ENCODE measurements around the gene EXOC4.
"Not testable (repeated sequence)": the region's sequence is repeated elsewhere in the genome, so short reads cannot be mapped to it uniquely, and the experiment has no call there.

EXOC4 gene

GRCh38 chr7:133886797-133887196 lies 633.9 kb downstream of the EXOC4 start:
- TF ChIP-seq POLR2A (IDR thresholded peaks at IDR 0.05; ENCODE audit: low read length): no peak
- DNase-seq: no peak

DNA sequence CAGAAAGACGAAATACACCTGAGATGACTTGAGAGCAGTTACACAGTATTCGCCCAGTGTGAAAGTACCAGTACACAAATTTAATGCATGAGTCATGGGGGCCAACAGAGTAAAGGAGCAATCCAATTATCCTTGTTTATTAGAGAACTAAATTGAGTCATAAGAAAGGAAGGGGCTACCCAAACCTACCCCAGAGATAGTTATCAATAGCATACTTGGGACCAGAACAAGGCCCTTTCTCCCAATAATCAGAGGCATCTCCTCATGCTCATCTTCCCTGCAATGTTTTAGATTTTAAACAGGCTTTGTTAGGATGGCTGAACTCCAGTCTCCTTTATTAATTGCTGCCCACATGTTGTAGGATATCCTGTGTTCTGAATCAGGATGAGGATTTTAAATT lies 634.6 kb downstream of the EXOC4 start:
- TF ChIP-seq POLR2A (IDR thresholded peaks at IDR 0.05; ENCODE audit: low read length) (no peak), GATA1 (IDR thresholded peaks at IDR 0.05; ENCODE audit: low read depth, low read length) (no peak)
- no peak for DNase-seq

- no peak for TF ChIP-seq GATA1 (IDR thresholded peaks at IDR 0.05; ENCODE audit: low read depth, low read length)
- no peak for TF ChIP-seq POLR2A (IDR thresholded peaks at IDR 0.05; ENCODE audit: low read length)
- DNase-seq: no peak
Observed at GRCh38 chr7:133888061-133888930, 635.4 kb downstream of the EXOC4 start.

DNA sequence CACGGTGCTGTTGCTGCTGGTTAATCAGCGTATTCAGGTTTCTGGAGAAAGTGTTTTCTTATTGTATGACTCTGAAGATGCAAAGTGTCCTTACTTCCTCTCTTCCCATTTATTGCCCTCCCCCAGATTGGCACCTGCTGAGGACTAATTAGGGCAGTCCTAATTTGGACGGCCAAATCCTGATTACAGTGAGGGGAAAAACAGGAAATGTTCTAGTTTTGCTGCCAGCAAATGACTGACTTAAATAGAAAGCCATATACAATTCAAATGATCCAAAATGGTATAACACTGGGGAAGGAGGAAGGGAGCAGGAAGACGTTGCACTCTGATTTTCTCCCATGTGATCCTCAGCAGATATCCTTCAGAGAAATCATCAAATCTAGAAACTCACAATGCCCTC lies 651.9 kb downstream of the EXOC4 start:
- no peak for TF ChIP-seq GATA1 (IDR thresholded peaks at IDR 0.05; ENCODE audit: low read depth, low read length)
- no peak for TF ChIP-seq POLR2A (IDR thresholded peaks at IDR 0.05; ENCODE audit: low read length)

DNA sequence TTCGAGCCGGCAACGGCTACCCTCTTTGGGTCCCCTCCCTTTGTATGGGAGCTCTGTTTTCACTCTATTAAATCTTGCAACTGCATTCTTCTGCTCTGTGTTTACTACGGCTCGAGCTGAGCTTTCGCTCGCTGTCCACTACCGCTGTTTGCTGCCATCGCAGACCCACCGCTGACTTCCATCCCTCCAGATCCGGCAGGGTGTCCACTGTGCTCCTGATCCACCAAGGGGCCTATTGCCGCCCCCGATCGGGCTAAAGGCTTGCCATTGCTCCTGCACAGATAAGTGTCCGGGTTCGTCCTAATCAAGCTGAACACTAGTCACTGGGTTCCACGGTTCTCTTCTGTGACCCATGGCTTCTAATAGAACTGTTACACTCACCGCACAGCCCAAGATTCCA lies 653.7 kb downstream of the EXOC4 start:
- not testable (repeated sequence) for DNase-seq

More for the DNA sequence above, 651.9 kb downstream of the EXOC4 start:
- DNase-seq: no peak

DNA sequence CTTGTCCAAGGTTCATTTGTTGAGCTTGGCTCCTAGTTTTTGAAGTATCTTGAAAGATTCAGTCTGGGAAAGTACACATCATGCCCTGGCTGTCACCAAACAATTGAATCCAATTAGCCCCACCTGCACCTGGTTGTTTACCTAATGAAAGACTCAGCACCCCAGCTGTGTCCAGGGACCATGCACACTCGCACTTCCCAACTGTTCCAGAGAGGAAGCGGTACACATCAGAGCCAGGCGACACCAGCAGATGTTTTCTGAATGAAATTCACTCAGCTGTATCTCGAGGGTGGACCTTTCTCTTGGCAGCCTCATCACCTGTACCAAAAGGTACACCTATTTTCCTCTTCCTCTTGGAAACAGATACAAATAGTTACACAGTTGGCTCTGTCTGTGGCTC lies 657.9 kb downstream of the EXOC4 start:
- DNase-seq: no peak
- no peak for TF ChIP-seq POLR2A (IDR thresholded peaks at IDR 0.05; ENCODE audit: low read length)
- no peak for TF ChIP-seq GATA1 (IDR thresholded peaks at IDR 0.05; ENCODE audit: low read depth, low read length)

- TF ChIP-seq GATA1 (IDR thresholded peaks at IDR 0.05; ENCODE audit: low read depth, low read length): no peak
- TF ChIP-seq POLR2A (IDR thresholded peaks at IDR 0.05; ENCODE audit: low read length): no peak
- no peak for DNase-seq
Observed at GRCh38 chr7:133911724-133912123, 658.8 kb downstream of the EXOC4 start.

DNA sequence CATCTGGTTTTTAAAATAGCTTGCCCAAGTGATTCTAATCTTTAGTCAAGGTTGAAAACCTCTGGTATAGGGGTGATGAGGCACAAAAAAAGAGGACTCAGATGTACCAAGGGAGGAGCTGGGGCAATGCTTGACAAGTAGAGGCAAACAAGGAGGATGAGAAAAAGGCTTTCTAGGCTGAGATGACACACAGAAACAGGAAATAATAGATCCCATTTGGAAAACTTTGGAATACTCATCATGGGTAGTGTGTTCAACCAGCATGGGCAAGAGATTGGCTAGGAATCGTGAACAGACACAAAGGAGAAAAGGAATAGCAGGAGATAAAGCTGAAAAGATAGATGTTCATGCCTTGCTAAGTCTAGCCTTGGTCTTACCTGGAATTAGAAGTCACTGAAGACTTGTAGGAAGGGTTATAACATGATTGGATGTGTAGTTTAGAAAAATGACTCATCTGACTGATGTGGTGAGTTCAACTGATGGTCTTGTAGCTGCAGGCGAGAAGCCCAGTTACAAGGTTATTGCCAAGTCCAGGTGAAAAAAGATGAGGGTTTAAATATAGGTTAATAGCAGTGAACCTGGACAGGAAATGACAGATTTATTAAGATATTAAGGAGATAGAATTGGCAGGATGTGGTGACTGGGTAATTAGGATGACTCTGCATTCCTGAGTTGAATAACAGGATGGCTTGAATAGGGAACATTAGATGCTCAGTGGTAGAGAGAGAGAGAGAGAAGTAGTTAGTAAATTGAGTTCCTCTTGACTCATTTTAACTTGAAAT lies 660.2 kb downstream of the EXOC4 start:
- no peak for DNase-seq
- no peak for TF ChIP-seq POLR2A (IDR thresholded peaks at IDR 0.05; ENCODE audit: low read length)
- TF ChIP-seq GATA1 (IDR thresholded peaks at IDR 0.05; ENCODE audit: low read depth, low read length): no peak

DNA sequence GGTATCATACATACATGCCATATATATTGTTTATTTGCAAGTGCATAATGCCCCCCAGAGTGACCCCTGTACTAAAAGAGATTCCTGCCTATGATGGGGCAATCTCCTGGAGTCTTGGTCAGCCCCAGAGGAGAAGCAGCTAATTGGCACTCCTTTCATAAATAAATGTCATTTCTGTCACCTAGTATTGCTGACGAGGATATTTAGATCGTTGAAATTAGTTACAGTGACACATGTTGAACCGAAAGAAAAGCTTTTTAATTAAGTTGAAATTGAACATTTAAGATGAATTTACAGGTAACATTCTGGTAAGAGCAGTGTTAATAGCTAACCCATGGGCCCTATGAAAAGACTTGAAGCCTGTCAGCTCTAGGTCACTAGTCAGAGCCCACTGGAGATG lies 663.7 kb downstream of the EXOC4 start:
- TF ChIP-seq GATA1 (IDR thresholded peaks at IDR 0.05; ENCODE audit: low read depth, low read length) (no peak), POLR2A (IDR thresholded peaks at IDR 0.05; ENCODE audit: low read length) (no peak)
- no peak for DNase-seq

GRCh38 chr7:133919810-133920209 lies 666.9 kb downstream of the EXOC4 start:
- no peak for TF ChIP-seq POLR2A (IDR thresholded peaks at IDR 0.05; ENCODE audit: low read length)
- no peak for TF ChIP-seq GATA1 (IDR thresholded peaks at IDR 0.05; ENCODE audit: low read depth, low read length)

DNA sequence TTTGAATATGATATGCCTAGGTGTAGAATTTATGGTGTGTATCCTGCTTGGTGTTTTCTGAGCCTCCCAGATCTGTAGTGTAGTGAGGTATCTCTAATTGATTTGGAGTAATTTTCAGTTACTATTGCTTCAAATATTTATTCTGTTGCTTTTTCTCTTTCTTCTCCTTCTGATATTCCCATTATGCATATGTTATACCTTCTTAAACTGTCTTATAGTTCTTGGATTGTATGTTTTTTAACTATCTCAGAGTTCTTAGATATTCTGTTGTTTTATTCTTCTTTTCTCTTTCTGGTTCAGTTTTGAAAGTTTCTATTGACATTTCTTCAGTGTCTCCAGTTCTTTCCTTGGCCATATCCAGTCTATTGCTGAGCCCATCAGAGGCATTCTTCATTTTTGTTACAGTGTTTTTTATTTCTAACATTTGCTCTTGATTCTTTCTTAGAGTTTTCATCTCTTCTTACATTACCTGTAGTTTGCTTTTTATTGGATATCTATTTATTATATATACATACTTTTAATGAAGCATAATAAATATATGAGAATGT lies 668.8 kb downstream of the EXOC4 start:
- no peak for TF ChIP-seq POLR2A (IDR thresholded peaks at IDR 0.05; ENCODE audit: low read length)
- no peak for TF ChIP-seq GATA1 (IDR thresholded peaks at IDR 0.05; ENCODE audit: low read depth, low read length)
- DNase-seq: no peak

More at GRCh38 chr7:133919810-133920209, 666.9 kb downstream of the EXOC4 start:
- no peak for DNase-seq

GRCh38 chr7:133923974-133924373 lies 671.1 kb downstream of the EXOC4 start:
- TF ChIP-seq GATA1 (IDR thresholded peaks at IDR 0.05; ENCODE audit: low read depth, low read length) (no peak), POLR2A (IDR thresholded peaks at IDR 0.05; ENCODE audit: low read length) (no peak)

DNA sequence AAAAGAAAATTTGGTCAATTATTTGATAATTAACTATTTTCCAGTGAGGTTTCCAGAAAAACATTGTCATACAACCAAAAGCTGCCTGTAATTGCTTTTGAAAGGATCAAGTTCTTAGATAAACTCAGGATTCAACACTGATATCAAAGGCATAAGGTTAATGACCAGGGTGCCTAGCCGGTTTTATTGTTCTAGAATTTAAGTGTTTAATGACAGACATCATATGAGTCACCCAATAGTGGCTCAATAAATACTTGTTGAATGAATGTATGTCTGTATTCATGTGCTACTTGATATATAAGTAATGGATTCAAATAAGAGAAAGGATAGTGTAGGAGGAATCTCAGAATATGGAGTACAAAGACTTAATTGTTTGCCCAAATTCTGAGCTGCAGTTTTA lies 678.2 kb downstream of the EXOC4 start:
- TF ChIP-seq POLR2A (IDR thresholded peaks at IDR 0.05; ENCODE audit: low read length) (no peak), GATA1 (IDR thresholded peaks at IDR 0.05; ENCODE audit: low read depth, low read length) (no peak)
- no peak for DNase-seq

More at GRCh38 chr7:133923974-133924373, 671.1 kb downstream of the EXOC4 start:
- DNase-seq: no peak

GRCh38 chr7:133932591-133932990 lies 679.7 kb downstream of the EXOC4 start:
- TF ChIP-seq GATA1 (IDR thresholded peaks at IDR 0.05; ENCODE audit: low read depth, low read length) (no peak), POLR2A (IDR thresholded peaks at IDR 0.05; ENCODE audit: low read length) (no peak)

More at GRCh38 chr7:133932591-133932990, 679.7 kb downstream of the EXOC4 start:
- DNase-seq: no peak

Measured in erythroblast (primary cell).